ENCODE measurements around the gene OR5K2.

The OR5K2 gene

GRCh38 chr3:98521897-98522543, 24.5 kb downstream of the OR5K2 start:
- in situ Hi-C loops (cut with MboI; ENCODE audit: low sequenced_read_pairs): no loop called here

DNA sequence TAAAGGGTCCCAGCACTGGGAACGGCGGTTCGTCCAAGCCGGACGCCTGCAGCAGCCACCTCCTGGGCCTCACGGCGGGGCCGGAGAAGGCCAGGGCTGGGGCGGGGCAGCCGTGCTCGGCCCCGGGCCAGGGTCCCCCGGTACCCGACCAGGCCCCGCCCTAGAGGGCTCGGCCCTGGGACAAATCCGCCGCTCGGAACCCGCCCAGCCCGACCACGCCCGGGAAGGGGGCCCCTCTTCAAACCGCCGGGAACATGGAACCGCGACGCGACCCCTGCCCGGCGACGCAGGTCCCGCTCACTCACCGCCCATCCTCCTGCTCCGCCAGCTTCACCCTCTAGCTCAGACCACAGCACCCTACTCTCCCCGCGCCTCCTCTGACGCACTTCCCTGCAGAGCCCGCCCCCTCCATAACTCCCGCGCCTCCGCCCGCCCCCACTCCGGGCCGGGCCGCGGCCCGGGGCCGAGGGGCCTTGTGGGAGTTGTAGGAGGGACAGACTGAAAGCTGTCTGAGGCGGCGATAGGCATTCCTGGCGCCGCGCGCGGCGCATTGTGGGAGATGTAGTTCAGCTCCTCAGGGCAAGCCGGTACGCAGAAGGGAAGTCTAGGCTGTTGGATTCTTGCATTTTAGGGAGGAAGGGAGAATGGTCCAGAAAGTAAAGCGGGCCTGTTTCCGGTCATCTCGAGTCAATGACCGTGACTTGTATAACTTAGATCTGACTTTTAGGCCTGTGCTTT, 25.2 kb downstream of the OR5K2 start, which contains the start of gene CLDND1:
CLDND1 (minus strand) TSS at position 359 of the 738 bp plus-strand sequence. CDS start 1,478 bp downstream, outside the sequence.
- in situ Hi-C loops (cut with MboI; ENCODE audit: low sequenced_read_pairs): no loop called here

DNA sequence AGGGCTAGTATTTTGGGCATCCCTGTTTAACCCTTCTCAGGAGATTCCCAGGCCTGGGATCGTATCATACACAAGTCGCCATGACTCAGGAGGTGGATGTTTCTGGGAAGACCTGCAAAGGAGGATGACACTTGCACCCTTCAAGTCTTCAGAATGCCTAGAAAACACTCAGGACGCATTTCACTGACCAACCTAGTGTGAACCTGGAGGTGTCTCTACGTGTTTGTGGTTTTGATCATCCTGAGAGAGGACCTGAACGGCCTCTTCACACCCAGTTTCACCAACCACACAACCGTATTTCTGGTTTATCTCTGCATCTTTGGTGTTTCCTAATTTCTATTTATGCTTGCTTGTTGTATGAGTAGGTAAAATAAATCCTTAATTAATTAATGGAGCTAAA, 28.0 kb downstream of the OR5K2 start:
- in situ Hi-C loops (cut with MboI; ENCODE audit: low sequenced_read_pairs): no loop called here

DNA sequence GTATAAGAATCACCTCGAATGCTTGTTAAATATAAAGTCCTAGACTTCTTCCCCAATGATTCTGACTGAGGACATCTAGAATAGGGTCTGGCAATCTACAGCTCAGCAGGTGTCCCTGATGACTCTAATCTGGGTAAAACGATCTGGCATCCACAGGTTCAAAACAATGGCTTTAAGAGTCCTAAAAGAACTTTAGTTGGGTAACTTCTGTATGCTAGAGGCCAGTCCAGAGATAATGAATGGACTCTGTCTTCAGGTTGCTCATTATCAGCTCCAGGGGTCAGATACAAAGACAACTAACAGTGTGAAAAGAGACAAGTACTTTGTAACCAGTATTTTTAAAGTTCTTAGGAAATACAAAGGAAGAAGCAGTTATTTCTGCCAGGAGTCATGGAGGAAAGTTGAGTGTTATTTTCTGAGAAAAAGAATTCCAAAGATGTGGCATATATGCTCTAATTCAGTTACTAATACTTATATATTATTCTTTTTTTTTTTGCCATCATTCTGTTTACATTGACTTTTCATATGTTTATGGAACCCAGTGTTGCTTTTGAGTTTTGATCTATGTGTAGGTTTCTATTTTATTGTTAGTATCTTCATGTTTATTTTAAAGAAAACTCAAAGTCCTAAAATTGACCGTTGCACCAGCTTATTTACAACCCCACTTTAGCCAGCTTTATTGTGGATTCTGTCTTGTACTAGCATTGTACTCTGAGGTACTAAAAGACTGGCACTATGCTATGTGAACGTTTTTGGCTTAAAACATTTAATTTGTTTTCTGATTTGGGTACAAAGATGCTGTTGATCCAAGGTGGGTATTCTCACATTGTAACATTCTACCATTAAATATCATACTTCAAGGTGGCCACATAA, 31.2 kb downstream of the OR5K2 start:
- in situ Hi-C loops (cut with MboI; ENCODE audit: low sequenced_read_pairs): no loop called here

- in situ Hi-C loops (cut with MboI; ENCODE audit: low sequenced_read_pairs): no loop called here
Observed at GRCh38 chr3:98529856-98530459, 32.5 kb downstream of the OR5K2 start.

DNA sequence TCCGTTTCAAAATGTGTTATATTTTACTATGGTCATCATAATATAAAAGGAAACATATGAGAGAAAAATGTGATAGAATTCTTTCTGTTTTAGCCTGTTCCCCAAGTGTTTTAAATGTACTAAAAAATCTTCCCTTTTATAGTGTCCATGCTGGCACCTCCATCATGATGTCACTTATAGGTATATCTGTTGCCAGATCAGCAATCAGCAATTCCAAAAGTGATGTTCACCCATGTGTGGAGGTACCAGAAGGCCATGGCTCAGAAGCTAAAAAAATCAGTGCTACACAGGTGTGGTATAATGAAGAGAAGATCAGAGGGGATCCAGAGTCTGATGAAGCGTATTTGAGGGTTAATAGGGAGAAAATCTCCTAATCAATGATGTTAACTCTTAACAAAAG, 33.2 kb downstream of the OR5K2 start:
- in situ Hi-C loops (cut with MboI; ENCODE audit: low sequenced_read_pairs): no loop called here

- in situ Hi-C loops (cut with MboI; ENCODE audit: low sequenced_read_pairs): no loop called here
Observed at GRCh38 chr3:98531622-98532274, 34.3 kb downstream of the OR5K2 start, which contains the start of gene GPR15. Gene GPR15, plus strand, starts transcription at chr3:98531978. Its CDS starts 56 bp downstream, at chr3:98532034.

GRCh38 chr3:98532275-98532637, 34.8 kb downstream of the OR5K2 start:
- in situ Hi-C loops (cut with MboI; ENCODE audit: low sequenced_read_pairs): no loop called here

DNA sequence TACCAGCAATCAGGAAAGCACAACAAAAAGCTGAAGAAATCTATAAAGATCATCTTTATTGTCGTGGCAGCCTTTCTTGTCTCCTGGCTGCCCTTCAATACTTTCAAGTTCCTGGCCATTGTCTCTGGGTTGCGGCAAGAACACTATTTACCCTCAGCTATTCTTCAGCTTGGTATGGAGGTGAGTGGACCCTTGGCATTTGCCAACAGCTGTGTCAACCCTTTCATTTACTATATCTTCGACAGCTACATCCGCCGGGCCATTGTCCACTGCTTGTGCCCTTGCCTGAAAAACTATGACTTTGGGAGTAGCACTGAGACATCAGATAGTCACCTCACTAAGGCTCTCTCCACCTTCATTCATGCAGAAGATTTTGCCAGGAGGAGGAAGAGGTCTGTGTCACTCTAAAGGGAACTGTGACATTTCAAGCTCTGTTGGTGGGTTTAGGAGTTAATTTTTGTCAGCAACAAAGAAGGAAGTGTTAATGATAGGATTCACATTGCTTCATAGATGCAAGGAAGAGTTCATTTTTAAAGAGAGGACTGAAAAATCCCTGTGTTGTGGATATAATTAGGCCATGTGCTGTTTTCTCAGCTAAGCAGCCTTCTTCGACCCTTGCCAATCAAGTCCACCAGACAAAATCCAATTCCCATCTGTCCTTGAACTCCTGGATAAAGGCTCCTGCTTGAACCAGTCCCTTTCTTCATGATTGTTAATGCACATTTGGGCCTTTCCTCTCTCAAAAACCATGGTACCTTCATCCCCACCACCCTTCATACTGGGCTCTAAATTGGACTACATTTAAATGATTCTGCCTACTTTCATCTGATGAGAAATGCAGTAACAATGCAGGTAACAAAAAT, 35.5 kb downstream of the OR5K2 start:
- in situ Hi-C loops (cut with MboI; ENCODE audit: low sequenced_read_pairs): no loop called here

DNA sequence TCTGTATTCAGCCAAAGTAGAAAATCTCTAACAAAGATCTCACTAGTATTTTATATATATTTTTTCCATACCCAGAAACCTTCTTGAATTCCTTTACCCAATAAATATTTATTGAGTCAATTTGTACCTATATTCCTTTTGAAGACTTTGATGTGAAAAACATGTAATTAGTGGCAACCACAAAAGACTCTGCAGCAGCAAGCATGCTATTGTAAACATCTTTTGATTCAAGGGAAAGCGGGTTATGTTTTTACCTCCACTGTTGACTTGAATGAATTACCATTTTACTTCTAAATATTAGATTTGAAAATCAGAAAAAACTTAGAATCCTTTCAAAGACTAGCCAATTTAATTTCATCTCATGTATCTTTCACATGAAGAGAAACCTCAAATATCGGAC, 36.7 kb downstream of the OR5K2 start:
- in situ Hi-C loops (cut with MboI; ENCODE audit: low sequenced_read_pairs): no loop called here

GRCh38 chr3:98534734-98535133, 37.3 kb downstream of the OR5K2 start:
- in situ Hi-C loops (cut with MboI; ENCODE audit: low sequenced_read_pairs): no loop called here

- in situ Hi-C loops (cut with MboI; ENCODE audit: low sequenced_read_pairs): no loop called here
Observed at GRCh38 chr3:98536456-98537017, 39.1 kb downstream of the OR5K2 start.

- in situ Hi-C loops (cut with MboI; ENCODE audit: low sequenced_read_pairs): no loop called here
Observed at GRCh38 chr3:98540346-98540745, 42.9 kb downstream of the OR5K2 start.

DNA sequence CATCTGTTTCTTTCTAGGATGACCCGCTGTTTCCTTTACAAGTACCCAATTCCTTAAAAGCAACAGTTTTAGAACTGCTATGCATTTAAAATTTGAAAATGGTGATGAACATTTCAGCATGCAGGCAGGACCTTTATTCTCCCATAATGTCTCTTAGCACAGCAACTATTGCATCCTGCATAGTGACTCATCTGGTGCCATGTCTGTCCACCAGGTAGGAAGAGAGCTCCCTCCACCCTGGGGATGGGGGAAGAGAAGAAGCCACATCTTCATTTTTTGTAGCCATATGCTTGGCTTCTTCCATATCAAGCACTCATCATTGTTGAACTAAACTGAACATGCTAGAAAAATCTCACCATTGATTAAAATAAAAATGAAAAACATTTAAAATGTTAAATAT, 44.2 kb downstream of the OR5K2 start:
- in situ Hi-C loops (cut with MboI; ENCODE audit: low sequenced_read_pairs): no loop called here

- in situ Hi-C loops (cut with MboI; ENCODE audit: low sequenced_read_pairs): no loop called here
Observed at GRCh38 chr3:98542623-98543022, 45.1 kb downstream of the OR5K2 start.

- in situ Hi-C loops (cut with MboI; ENCODE audit: low sequenced_read_pairs): no loop called here
Observed at GRCh38 chr3:98545940-98546339, 48.5 kb downstream of the OR5K2 start.
